PC-3 (cell line): ENCODE data around the gene PSMC3IP.

Experiments
- CTCF ChIP-seq: fragments of 300-600 bp; sonication (generic); conservative IDR thresholded peaks from 2 replicates; pipeline ENCODE4 v1.5.1; 2017; ENCODE audit warnings: antibody characterized with exemption, low read depth, mild to moderate bottlenecking, low read length
- EZH2 ChIP-seq: fragments of 300-600 bp; sonication (generic); IDR thresholded peaks from one replicate; pipeline ENCODE4 v1.6.1; 2017; ENCODE audit warnings: antibody characterized with exemption, mild to moderate bottlenecking, low read length; ENCODE audit not compliant: unreplicated experiment
- EZH2phosphoT487 ChIP-seq: fragments of 300-600 bp; sonication (generic); IDR thresholded peaks from 2 replicates; pipeline ENCODE4 v1.6.1; 2018; ENCODE audit warnings: mild to moderate bottlenecking, antibody characterized with exemption, low read length, borderline replicate concordance

GRCh38 chr17:42609182-42609813 lies 31.8 kb upstream of the PSMC3IP start, which contains the start of the genes RETREG3 and TUBG1:
- TF ChIP-seq CTCF (no peak; the same call in 1 of the 2 replicates), EZH2phosphoT487 (no peak), EZH2 (no peak)
